ENCODE measurements around the gene SLX4IP. TPM values are rescaled to one million over a fixed set of nuclear protein-coding genes. Genes with fewer than 3 reads are reported as not detected.

SLX4IP gene
- total RNA-seq, 1 experiment from 2014 or later, result 11.1 TPM

- Histone ChIP-seq H3K79me2 (ENCODE audit: insufficient read depth, low read length) (peaks cover 49% of the 10 kb centered on the region), H3K27ac (ENCODE audit: low read depth, low read length) (no peak overlapping the region), H4K20me1 (ENCODE audit: insufficient read depth) (no peaks in the 10 kb centered on the region), H3K27me3 (ENCODE audit: insufficient read depth, low read length) (no peaks in the 10 kb centered on the region), H3K36me3 (ENCODE audit: control insufficient read depth in 1 of 2, insufficient read depth in 2 of 2, low read length in 2 of 2) (no peaks in the 10 kb centered on the region), H3K9ac (ENCODE audit: low read length) (no peak overlapping the region), H3K4me3 (replicated peaks in 1 of 2; ENCODE audit: low read depth in 1 of 2, low read length in 2 of 2) (no peak overlapping the region), H3K4me2 (ENCODE audit: low read length) (no peak overlapping the region), H3K4me1 (ENCODE audit: control insufficient read depth in 1 of 2, insufficient read depth in 2 of 2, low read length in 2 of 2) (peaks cover 21 to 27% of the 10 kb centered on the region in 2 experiments), H3K9me2 (ENCODE audit: insufficient read depth) (no peaks in the 10 kb centered on the region), H2AFZ (ENCODE audit: low read depth, low read length, poor library complexity, severe bottlenecking) (no peak overlapping the region), H3K9me3 (ENCODE audit: control insufficient read depth in 1 of 2, insufficient read depth in 1 of 2, low read depth in 1 of 2, low read length in 2 of 2) (no peaks in the 10 kb centered on the region)
- intact Hi-C loops (cut with micrococcal nuclease), result no loop called here
- CTCF ChIA-PET, result no interaction called here
- ATAC-seq (no peak), DNase-seq (ENCODE audit: low read depth, low spot score) (no peak)
- TF ChIP-seq POLR2AphosphoS5 (IDR thresholded peaks at IDR 0.05; ENCODE audit: low read depth, low read length), result no peak
- no peak for TF ChIP-seq SIN3A (IDR thresholded peaks at IDR 0.05; ENCODE audit: low read depth)
- no peak for TF ChIP-seq CBX3 (IDR thresholded peaks at IDR 0.05; ENCODE audit: low read depth)
- no peak for TF ChIP-seq EGR1 (IDR thresholded peaks at IDR 0.05; ENCODE audit: low read depth)
- no peak for TF ChIP-seq ZNF274 (IDR thresholded peaks at IDR 0.05; ENCODE audit: low read depth, low read length)
- TF ChIP-seq, protein P1, sequence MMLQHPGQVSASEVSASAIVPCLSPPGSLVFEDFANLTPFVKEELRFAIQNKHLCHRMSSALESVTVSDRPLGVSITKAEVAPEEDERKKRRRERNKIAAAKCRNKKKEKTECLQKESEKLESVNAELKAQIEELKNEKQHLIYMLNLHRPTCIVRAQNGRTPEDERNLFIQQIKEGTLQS (IDR thresholded peaks at IDR 0.05), result no peak
- no peak for TF ChIP-seq ELF1 (IDR thresholded peaks at IDR 0.05; ENCODE audit: borderline replicate concordance, low read depth)
- no peak for TF ChIP-seq SRF (IDR thresholded peaks at IDR 0.05; ENCODE audit: low read depth)
- TF ChIP-seq, protein P2, sequence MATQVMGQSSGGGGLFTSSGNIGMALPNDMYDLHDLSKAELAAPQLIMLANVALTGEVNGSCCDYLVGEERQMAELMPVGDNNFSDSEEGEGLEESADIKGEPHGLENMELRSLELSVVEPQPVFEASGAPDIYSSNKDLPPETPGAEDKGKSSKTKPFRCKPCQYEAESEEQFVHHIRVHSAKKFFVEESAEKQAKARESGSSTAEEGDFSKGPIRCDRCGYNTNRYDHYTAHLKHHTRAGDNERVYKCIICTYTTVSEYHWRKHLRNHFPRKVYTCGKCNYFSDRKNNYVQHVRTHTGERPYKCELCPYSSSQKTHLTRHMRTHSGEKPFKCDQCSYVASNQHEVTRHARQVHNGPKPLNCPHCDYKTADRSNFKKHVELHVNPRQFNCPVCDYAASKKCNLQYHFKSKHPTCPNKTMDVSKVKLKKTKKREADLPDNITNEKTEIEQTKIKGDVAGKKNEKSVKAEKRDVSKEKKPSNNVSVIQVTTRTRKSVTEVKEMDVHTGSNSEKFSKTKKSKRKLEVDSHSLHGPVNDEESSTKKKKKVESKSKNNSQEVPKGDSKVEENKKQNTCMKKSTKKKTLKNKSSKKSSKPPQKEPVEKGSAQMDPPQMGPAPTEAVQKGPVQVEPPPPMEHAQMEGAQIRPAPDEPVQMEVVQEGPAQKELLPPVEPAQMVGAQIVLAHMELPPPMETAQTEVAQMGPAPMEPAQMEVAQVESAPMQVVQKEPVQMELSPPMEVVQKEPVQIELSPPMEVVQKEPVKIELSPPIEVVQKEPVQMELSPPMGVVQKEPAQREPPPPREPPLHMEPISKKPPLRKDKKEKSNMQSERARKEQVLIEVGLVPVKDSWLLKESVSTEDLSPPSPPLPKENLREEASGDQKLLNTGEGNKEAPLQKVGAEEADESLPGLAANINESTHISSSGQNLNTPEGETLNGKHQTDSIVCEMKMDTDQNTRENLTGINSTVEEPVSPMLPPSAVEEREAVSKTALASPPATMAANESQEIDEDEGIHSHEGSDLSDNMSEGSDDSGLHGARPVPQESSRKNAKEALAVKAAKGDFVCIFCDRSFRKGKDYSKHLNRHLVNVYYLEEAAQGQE (IDR thresholded peaks at IDR 0.05; ENCODE audit: low read depth), result no peak
- TF ChIP-seq CEBPB (IDR thresholded peaks at IDR 0.05; ENCODE audit: low read depth), result no peak
- TF ChIP-seq JUND (IDR thresholded peaks at IDR 0.05), result no peak
- TF ChIP-seq POLR2A (IDR thresholded peaks at IDR 0.05; ENCODE audit: borderline replicate concordance, extremely low read depth, insufficient read depth, insufficient read length), result no peak
- no peak for TF ChIP-seq YY1 (IDR thresholded peaks at IDR 0.05; ENCODE audit: extremely low read depth, insufficient replicate concordance, low read depth, low read length)
- no peak for TF ChIP-seq EZH2 (IDR thresholded peaks at IDR 0.05)
- no peak for TF ChIP-seq FOSL1 (IDR thresholded peaks at IDR 0.05; ENCODE audit: low read depth)
- POLR2A ChIA-PET, result interaction anchor here (2.2 kb wide), 1 partner anchor 20 kb away, joined by 7 read pairs; the partner anchor contains the start of genes MKKS and SLX4IP
- no TSS peak for BruUV-seq (replicated peaks)
- RAD21 ChIA-PET (ENCODE audit: low non-redundant PET in 1 of 2, low total read pairs in 2 of 2, uncharacterized antibody in 2 of 2, unreplicated experiment in 2 of 2), result no interaction called here
These were observed 19.1 kb downstream of the SLX4IP start for GRCh38 chr20:10454151-10454750.

Measured in HCT116 (cell line).